ENCODE results near the gene GPC5.

Gene GPC5

GRCh38 chr13:91526543-91527033 is 128.2 kb downstream of the GPC5 start:
- no peak overlapping the region for H3K9ac ChIP-seq
- H3K36me3 ChIP-seq (ENCODE audit: insufficient read depth) = no peaks in the 10 kb centered on the region
- no peak overlapping the region for H3K4me2 ChIP-seq
- H3K27ac ChIP-seq = no peak overlapping the region
- no peaks in the 10 kb centered on the region for H3K79me2 ChIP-seq (ENCODE audit: insufficient read depth, low read depth)
- no peaks in the 10 kb centered on the region for H3K27me3 ChIP-seq (ENCODE audit: insufficient read depth, low read depth)
- no peak for TF ChIP-seq CTCF (conservative IDR thresholded peaks at IDR 0.05; ENCODE audit: low read depth, low read length)
- no peak overlapping the region for H3K4me3 ChIP-seq (IDR thresholded peaks at IDR 0.05; ENCODE audit: insufficient read depth, low read depth, low read length)
- no peaks in the 10 kb centered on the region for H3K4me1 ChIP-seq (ENCODE audit: low read depth, poor library complexity, severe bottlenecking)
- H4K20me1 ChIP-seq (ENCODE audit: insufficient read depth) = no peaks in the 10 kb centered on the region
- H2AFZ ChIP-seq (ENCODE audit: low read depth) = no peak overlapping the region

DNA sequence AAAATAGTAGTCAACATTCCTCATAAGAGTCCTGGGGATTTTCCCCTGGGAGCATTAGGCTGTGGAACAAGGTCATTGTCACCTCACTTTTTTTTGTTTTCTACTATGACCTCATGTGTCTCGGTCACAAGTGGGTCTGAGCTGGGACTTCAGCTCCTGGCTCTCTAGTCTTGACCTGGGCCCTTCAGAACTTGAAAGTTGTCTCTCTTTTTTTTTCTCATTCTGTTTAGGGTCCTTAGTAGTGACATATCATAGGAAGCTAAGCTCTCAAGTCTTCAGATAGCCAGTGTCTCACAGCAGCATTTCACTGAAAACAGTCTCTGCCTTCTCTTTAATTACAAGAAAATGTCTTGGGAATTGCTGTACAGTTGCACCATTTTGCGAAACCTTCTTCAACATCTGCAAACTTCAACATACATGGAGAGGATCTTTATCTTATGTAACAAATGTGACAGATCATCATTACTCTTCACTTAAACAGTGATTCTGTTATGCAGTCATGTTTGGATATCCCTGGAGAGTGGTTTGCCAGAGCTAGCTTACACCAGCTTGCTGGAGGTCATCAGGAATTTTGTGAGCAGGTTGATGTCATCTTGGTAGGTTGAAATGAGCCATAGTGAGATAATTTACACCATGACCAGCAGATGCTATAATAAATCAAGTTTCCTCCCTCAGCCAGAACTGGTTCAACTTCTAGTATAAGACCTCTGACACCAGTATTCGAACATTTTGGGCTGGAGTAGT is 131.5 kb downstream of the GPC5 start:
- Histone ChIP-seq H3K4me3 (IDR thresholded peaks at IDR 0.05; ENCODE audit: insufficient read depth, low read depth, low read length) (no peak overlapping the region), H3K36me3 (ENCODE audit: insufficient read depth) (no peaks in the 10 kb centered on the region), H3K27me3 (ENCODE audit: insufficient read depth, low read depth) (no peaks in the 10 kb centered on the region), H2AFZ (ENCODE audit: low read depth) (no peak overlapping the region), H3K79me2 (ENCODE audit: insufficient read depth, low read depth) (no peaks in the 10 kb centered on the region), H3K27ac (no peak overlapping the region), H3K9ac (no peak overlapping the region), H3K4me1 (ENCODE audit: low read depth, poor library complexity, severe bottlenecking) (no peaks in the 10 kb centered on the region), H3K4me2 (no peak overlapping the region), H4K20me1 (ENCODE audit: insufficient read depth) (no peaks in the 10 kb centered on the region)
- no peak for TF ChIP-seq CTCF (conservative IDR thresholded peaks at IDR 0.05; ENCODE audit: low read depth, low read length)

DNA sequence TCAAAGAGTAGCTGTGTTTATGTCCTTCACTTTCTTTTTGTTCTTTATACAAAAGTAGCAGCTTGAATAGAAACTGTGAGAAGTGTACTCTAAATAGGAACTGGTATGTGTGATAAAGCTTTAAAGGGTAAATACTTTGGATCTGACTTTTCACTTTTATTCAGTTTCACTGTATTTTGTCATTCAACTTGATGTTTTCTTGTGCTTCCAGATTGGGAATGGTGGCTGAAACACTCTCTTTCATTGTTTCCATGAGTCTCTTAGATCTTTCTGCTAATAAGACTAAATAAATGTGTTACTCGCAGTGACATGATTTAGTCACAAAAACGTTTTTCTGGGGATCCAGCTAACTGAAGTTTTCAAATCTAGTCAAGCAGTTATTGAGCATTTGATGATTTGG is 133.2 kb downstream of the GPC5 start:
- H4K20me1 ChIP-seq (ENCODE audit: insufficient read depth) = no peaks in the 10 kb centered on the region
- no peaks in the 10 kb centered on the region for H3K36me3 ChIP-seq (ENCODE audit: insufficient read depth)
- no peak overlapping the region for H3K9ac ChIP-seq
- no peaks in the 10 kb centered on the region for H3K79me2 ChIP-seq (ENCODE audit: insufficient read depth, low read depth)
- no peak for TF ChIP-seq CTCF (conservative IDR thresholded peaks at IDR 0.05; ENCODE audit: low read depth, low read length)
- no peak overlapping the region for H2AFZ ChIP-seq (ENCODE audit: low read depth)
- H3K4me1 ChIP-seq (ENCODE audit: low read depth, poor library complexity, severe bottlenecking) = no peaks in the 10 kb centered on the region
- no peak overlapping the region for H3K27ac ChIP-seq
- no peaks in the 10 kb centered on the region for H3K27me3 ChIP-seq (ENCODE audit: insufficient read depth, low read depth)
- H3K4me3 ChIP-seq (IDR thresholded peaks at IDR 0.05; ENCODE audit: insufficient read depth, low read depth, low read length) = no peak overlapping the region
- H3K4me2 ChIP-seq = no peak overlapping the region

GRCh38 chr13:91533354-91533753 is 134.9 kb downstream of the GPC5 start:
- no peak overlapping the region for H3K27ac ChIP-seq
- H3K36me3 ChIP-seq (ENCODE audit: insufficient read depth) = no peaks in the 10 kb centered on the region
- no peaks in the 10 kb centered on the region for H4K20me1 ChIP-seq (ENCODE audit: insufficient read depth)
- H2AFZ ChIP-seq (ENCODE audit: low read depth) = no peak overlapping the region
- no peaks in the 10 kb centered on the region for H3K4me1 ChIP-seq (ENCODE audit: low read depth, poor library complexity, severe bottlenecking)
- TF ChIP-seq CTCF (conservative IDR thresholded peaks at IDR 0.05; ENCODE audit: low read depth, low read length) = no peak
- no peaks in the 10 kb centered on the region for H3K27me3 ChIP-seq (ENCODE audit: insufficient read depth, low read depth)
- no peak overlapping the region for H3K9ac ChIP-seq
- no peak overlapping the region for H3K4me2 ChIP-seq
- H3K79me2 ChIP-seq (ENCODE audit: insufficient read depth, low read depth) = no peaks in the 10 kb centered on the region
- H3K4me3 ChIP-seq (IDR thresholded peaks at IDR 0.05; ENCODE audit: insufficient read depth, low read depth, low read length) = no peak overlapping the region
